ENCODE data around the gene PALM. TPM values are rescaled to one million over a fixed set of nuclear protein-coding genes. Genes with fewer than 3 reads are reported as not detected.
A peak's percentile ranks its signal among the peaks of the same experiment; 100 is the strongest.
"Not testable (repeated sequence)": the region's sequence is repeated elsewhere in the genome, so short reads cannot be mapped to it uniquely, and the experiment has no call there.

PALM gene
- total RNA-seq, 2 experiments from 2014 or later: not detected

DNA sequence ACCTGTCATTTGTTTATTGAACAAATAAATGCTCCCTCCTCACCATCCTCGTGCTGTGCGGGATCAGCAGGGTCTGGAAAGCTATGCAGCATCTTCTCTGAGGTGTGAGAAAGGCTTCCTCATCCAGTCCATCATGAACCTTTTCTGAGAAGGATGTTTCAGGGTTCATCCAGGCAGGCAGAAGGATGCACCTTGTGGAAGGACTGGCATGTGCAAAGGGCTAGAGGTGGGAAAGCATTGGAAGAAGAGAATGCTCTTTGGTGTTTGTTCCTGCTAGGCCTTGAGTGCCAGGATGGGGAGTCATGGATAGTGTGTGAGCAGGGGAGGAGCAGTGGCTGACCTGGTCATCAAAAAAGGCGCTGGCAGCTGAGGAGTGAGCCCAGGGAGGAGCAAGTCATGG is 6.6 kb downstream of the PALM start:
- Mint-ChIP-seq H3K36me3 (peaks cover 3% of the 10 kb centered on the region), H3K27ac (no peak overlapping the region), H3K9me3 (peaks cover 6% of the 10 kb centered on the region), H3K27me3 (peaks cover 52% of the 10 kb centered on the region), H3K4me3 (no peak overlapping the region), H3K4me1 (no peaks in the 10 kb centered on the region)
- no peak for DNase-seq

DNA sequence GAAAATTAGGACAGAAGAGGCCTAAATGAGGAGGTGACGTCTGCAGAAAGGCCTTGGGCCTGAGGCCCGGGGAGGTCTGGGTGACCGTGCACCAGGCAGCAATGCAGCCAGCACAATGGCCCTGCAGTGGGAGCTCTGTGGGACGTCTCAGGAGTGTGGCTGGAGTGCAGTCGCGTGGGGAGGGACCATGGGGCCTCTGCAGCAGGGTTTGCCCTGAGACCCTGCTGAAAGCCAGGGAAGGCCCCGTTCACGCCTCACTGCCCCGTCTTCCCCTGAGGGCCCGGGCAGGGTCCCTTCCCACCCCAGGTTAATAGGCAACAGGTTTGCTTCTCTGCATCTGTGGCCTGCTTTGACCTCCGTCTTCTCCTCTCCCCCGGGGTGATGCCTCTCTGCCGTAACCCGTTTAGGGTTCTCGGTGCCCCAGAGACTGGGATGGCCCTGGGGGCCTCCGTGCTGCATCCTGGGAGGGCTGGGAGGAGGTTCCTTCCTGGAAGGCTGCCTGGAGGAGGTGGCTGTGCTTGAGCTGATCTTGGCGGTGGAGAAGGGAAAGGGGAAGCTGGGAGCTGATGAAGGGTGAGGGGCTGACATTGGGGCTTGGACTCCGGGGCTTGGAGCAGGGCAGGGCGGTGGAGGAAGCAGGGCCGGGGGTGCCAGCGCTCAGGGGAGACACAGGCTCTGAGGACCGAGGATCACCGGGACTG is 9.7 kb downstream of the PALM start:
- H3K36me3 Mint-ChIP-seq: peaks cover 3% of the 10 kb centered on the region
- H3K9me3 Mint-ChIP-seq: peaks cover 6% of the 10 kb centered on the region
- H3K27ac Mint-ChIP-seq: no peak overlapping the region
- H3K4me3 Mint-ChIP-seq: no peak overlapping the region
- H3K27me3 Mint-ChIP-seq: peaks cover 37% of the 10 kb centered on the region
- no peak for DNase-seq
- no peaks in the 10 kb centered on the region for H3K4me1 Mint-ChIP-seq

DNA sequence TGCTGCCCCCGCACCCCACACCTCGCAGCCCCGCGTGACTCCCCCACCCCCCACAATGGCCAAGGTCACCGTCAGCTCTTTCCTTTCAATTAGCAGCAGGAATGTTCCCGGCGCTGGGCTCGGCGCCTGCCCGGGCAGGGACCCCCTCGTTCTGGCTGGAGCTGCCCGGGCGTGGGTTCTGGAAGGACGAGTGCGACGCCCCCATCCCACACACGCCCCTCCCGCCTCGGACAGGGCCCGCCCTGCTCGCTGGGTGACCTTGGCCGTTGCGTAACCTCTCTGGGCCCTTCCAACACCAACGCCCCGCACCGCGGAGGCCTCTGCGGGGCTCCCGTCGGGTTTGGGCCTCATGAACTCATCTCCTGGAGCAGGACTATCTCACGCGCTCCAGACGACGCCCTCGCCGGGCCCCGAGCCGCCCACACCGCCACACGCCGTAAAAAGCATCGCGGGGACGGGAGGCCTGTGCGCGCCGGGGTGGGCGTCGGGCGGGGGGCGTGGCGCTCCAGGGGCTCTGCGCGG is 10.3 kb downstream of the PALM start:
- Mint-ChIP-seq H3K27me3 (peaks cover 44% of the 10 kb centered on the region), H3K27ac (no peak overlapping the region), H3K4me1 (no peaks in the 10 kb centered on the region), H3K9me3 (peaks cover 6% of the 10 kb centered on the region), H3K36me3 (peaks cover 3% of the 10 kb centered on the region), H3K4me3 (no peak overlapping the region)
- no peak for DNase-seq

- Mint-ChIP-seq H3K27me3 (peaks cover 44% of the 10 kb centered on the region), H3K27ac (no peak overlapping the region), H3K9me3 (peaks cover 6% of the 10 kb centered on the region), H3K36me3 (peaks cover 3% of the 10 kb centered on the region), H3K4me1 (no peaks in the 10 kb centered on the region), H3K4me3 (no peak overlapping the region)
- peak; percentile 47 for DNase-seq
Observed at GRCh38 chr19:719636-720344, 11.1 kb downstream of the PALM start.

DNA sequence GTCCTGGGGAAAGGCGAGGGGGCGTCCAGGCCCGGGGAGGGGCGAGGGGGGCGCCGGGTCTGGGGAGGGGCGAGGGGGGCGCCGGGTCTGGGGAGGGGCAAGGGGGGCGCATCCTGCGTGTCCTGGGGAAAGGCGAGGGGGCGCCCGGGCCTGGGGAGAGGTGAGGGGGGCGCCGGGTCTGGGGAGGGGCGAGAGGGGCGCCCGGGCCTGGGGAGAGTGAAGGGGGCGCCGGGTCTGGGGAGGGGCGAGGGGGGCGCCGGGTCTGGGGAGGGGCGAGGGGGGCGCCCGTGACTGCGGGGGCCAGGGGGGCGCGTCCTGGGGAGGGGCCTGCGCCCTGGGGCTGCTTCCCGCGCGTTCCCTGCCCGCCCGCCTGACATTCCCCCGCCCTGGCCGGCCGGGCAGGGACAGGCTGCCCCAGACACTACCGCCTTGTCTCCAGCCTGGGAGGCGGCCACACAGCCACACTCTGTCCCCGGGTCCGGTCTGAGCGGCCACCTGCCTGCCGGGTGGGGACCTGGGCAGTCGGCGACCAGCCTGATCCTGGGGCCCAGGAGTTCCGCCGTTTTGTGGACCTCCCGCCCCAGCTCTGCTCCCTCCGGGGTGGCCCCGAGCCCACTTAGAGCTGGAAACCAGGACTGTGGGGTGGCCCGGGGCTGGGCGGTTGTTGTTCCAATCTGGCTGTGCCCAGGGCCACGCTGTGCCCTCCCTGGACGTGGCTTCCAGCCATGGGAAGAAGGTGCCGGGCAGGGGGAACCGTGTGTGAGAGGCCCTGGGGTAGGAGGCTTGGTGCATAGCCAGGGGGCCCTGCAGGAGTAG is 11.8 kb downstream of the PALM start:
- no peaks in the 10 kb centered on the region for H3K4me1 Mint-ChIP-seq
- H3K4me3 Mint-ChIP-seq: no peak overlapping the region
- no peaks in the 10 kb centered on the region for H3K36me3 Mint-ChIP-seq
- peaks cover 40% of the 10 kb centered on the region for H3K27me3 Mint-ChIP-seq
- H3K27ac Mint-ChIP-seq: no peak overlapping the region
- peaks cover 2% of the 10 kb centered on the region for H3K9me3 Mint-ChIP-seq
- DNase-seq: no peak

GRCh38 chr19:722553-723101 is 13.9 kb downstream of the PALM start:
- H3K4me1 Mint-ChIP-seq: no peaks in the 10 kb centered on the region
- no peak overlapping the region for H3K4me3 Mint-ChIP-seq
- H3K9me3 Mint-ChIP-seq: no peaks in the 10 kb centered on the region
- no peak overlapping the region for H3K27ac Mint-ChIP-seq
- no peaks in the 10 kb centered on the region for H3K36me3 Mint-ChIP-seq
- H3K27me3 Mint-ChIP-seq: peaks cover 35% of the 10 kb centered on the region
- no peak for DNase-seq

GRCh38 chr19:723247-723646 is 14.5 kb downstream of the PALM start:
- no peaks in the 10 kb centered on the region for H3K36me3 Mint-ChIP-seq
- H3K4me1 Mint-ChIP-seq: no peaks in the 10 kb centered on the region
- no peak overlapping the region for H3K4me3 Mint-ChIP-seq
- no peak overlapping the region for H3K27ac Mint-ChIP-seq
- H3K9me3 Mint-ChIP-seq: no peaks in the 10 kb centered on the region
- no peak for DNase-seq
- H3K27me3 Mint-ChIP-seq: peaks cover 29% of the 10 kb centered on the region

DNA sequence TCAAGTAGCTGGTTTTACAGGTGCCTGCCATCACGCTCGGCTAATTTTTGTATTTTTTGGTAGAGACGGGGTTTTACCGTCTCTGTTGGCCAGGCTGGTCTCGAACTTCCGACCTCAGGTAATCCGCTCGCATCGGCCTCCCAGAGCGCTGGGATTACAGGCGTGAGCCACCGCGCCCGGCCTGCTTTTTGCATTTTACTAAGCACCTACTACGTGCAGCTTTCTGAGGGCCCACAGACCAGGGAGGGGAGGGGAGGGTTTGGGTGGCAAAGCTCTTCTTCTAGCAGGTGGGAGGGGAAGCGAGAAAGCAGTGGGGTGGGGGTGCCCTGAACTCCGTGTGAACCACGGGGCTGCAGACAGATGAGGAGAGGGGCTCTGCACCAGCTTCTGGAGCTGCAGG is 15.0 kb downstream of the PALM start:
- H3K4me3 Mint-ChIP-seq: no peak overlapping the region
- H3K4me1 Mint-ChIP-seq: no peaks in the 10 kb centered on the region
- H3K27ac Mint-ChIP-seq: no peak overlapping the region
- H3K27me3 Mint-ChIP-seq: peaks cover 26% of the 10 kb centered on the region
- H3K9me3 Mint-ChIP-seq: no peaks in the 10 kb centered on the region
- DNase-seq: no peak
- no peaks in the 10 kb centered on the region for H3K36me3 Mint-ChIP-seq

GRCh38 chr19:725461-726089 is 16.8 kb downstream of the PALM start:
- Mint-ChIP-seq H3K27ac (no peak overlapping the region), H3K27me3 (peaks cover 21% of the 10 kb centered on the region), H3K9me3 (no peaks in the 10 kb centered on the region), H3K4me1 (no peaks in the 10 kb centered on the region), H3K36me3 (no peaks in the 10 kb centered on the region), H3K4me3 (no peak overlapping the region)
- DNase-seq: no peak

GRCh38 chr19:726993-727956 is 18.5 kb downstream of the PALM start:
- Mint-ChIP-seq H3K4me1 (no peaks in the 10 kb centered on the region), H3K9me3 (no peaks in the 10 kb centered on the region), H3K4me3 (no peak overlapping the region), H3K36me3 (no peaks in the 10 kb centered on the region), H3K27ac (no peak overlapping the region), H3K27me3 (peaks cover 16% of the 10 kb centered on the region)
- no peak for DNase-seq

- Mint-ChIP-seq H3K4me3 (no peak overlapping the region), H3K36me3 (no peaks in the 10 kb centered on the region), H3K9me3 (no peaks in the 10 kb centered on the region), H3K27ac (no peak overlapping the region), H3K27me3 (peaks cover 12% of the 10 kb centered on the region), H3K4me1 (peaks cover 2% of the 10 kb centered on the region)
- DNase-seq: no peak
Observed at GRCh38 chr19:728011-728410, 19.3 kb downstream of the PALM start.

DNA sequence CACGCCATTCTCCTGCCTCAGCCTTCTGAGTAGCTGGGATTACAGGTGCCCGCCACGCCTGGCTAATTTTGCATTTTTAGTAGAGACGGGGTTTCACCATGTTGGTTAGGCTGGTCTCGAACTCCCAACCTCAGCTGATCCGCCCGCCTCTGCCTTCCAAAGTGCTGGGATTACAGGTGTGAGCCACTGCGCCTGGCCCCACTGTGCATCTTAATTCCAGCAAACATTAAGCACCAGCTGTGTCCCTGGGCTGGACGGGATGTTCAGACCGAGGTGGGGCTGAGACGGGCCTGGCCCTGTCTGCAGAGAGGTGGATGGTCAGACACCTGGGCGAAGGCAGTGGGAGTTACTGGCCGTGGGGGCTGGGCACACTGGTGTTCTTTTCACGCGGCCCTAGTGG is 20.8 kb downstream of the PALM start:
- H3K27me3 Mint-ChIP-seq, H3K4me3 Mint-ChIP-seq, H3K4me1 Mint-ChIP-seq, H3K27ac Mint-ChIP-seq, H3K9me3 Mint-ChIP-seq, DNase-seq, H3K36me3 Mint-ChIP-seq: not testable (repeated sequence)

- DNase-seq: no peak
- no peaks in the 10 kb centered on the region for H3K36me3 Mint-ChIP-seq
- H3K27ac Mint-ChIP-seq: no peak overlapping the region
- peaks cover 6% of the 10 kb centered on the region for H3K4me1 Mint-ChIP-seq
- H3K9me3 Mint-ChIP-seq: no peaks in the 10 kb centered on the region
- H3K27me3 Mint-ChIP-seq: peaks cover 8% of the 10 kb centered on the region
- no peak overlapping the region for H3K4me3 Mint-ChIP-seq
Observed at GRCh38 chr19:729965-730668, 21.4 kb downstream of the PALM start.

Data from activated naive CD8-positive, alpha-beta T cell treated with anti-CD3 and anti-CD28 coated beads for 36 hours (primary cell).